Right cardiac atrium (tissue), 5 donors: ENCODE data around the gene KRTAP5-9. TPM values are rescaled to one million over a fixed set of nuclear protein-coding genes. Genes with fewer than 3 reads are reported as not detected.

ENCODE experiments used
- ATAC-seq, 2 donors: fragments of 200-7000 bp; cut with Tn5 transposase; one replicate each; pipeline versions ENCODE4 v1.8.0 to v1.9.1; 2020; ENCODE audit warnings: moderate library complexity in 2 of 2, mild to moderate bottlenecking in 1 of 2
- DNase-seq, 3 donors: peaks; one replicate each; pipeline ENCODE4 v3.0.0-alpha.2; 2020
- H3K27ac ChIP-seq: one replicate; pipeline ENCODE4 v1.5.1; 2013; ENCODE audit warnings: mild to moderate bottlenecking, low read length, control low read depth, moderate library complexity
- H3K27me3 ChIP-seq: one replicate; pipeline ENCODE4 v1.6.1; 2013; ENCODE audit not compliant: control insufficient read depth, insufficient read depth
- H3K4me1 ChIP-seq: one replicate; pipeline ENCODE4 v1.6.1; 2013; ENCODE audit warnings: low read length; ENCODE audit not compliant: control insufficient read depth, insufficient read depth
- H3K4me3 ChIP-seq: one replicate; pipeline ENCODE4 v1.5.1; 2013; ENCODE audit warnings: low read length, control low read depth
- H3K9me3 ChIP-seq: one replicate; pipeline ENCODE4 v1.6.1; 2013; ENCODE audit warnings: low read length; ENCODE audit not compliant: control insufficient read depth
- WGBS: extraction: QIAGEN DNeasy Blood & Tissue Kit; methylation state at CpG from one replicate; pipeline ENCODE4 v1.1.7; 2013; 5-methylcytosine and 5-hydroxymethylcytosine counted together
- intact Hi-C, 4 donors: fragments of 100-400 bp; cut with DNase I; formaldehyde crosslinking; loops; one replicate each; pipeline versions ENCODE4 v1.11.0 to v1.14.0; 2022 to 2023
- polyA plus RNA-seq: library from polyadenylated mRNA; stranded (reverse); fragments of 200-250 nt; gene quantifications from one replicate; pipeline ENCODE4 v1.2.3, GENCODE V29; 2013
- total RNA-seq, 4 donors: library from RNA; stranded (reverse); fragmentation: NEBNext Ultra II Directional; extraction: Animal tissue kit (Norgen Biotek cat#: 25700); gene quantifications; one replicate each; pipeline ENCODE4 v1.2.1, GENCODE V29; 2021
- donor health status: healthy with polysubstance abuse.
- donor health status: DM: no; HTN: yes; CAD: no.
- donor health status: DM: no; HTN: no; CAD: no.
- donor health status: DM: no; HTN: yes; CAD: no; lungs with severe emphysema.
- donor health status: DM: yes; HTN: yes; CAD: no.

KRTAP5-9 gene
- total and polyA plus RNA-seq, 5 donors, result not detected

GRCh38 chr11:71544525-71545214 is 3.5 kb upstream of the KRTAP5-9 start:
- no peaks in the 10 kb centered on the region for H3K4me1 ChIP-seq
- H3K4me3 ChIP-seq, result no peak overlapping the region
- no peak overlapping the region for H3K27ac ChIP-seq
- DNase-seq (no peak), ATAC-seq (no peak)
- H3K27me3 ChIP-seq, result no peaks in the 10 kb centered on the region
- intact Hi-C loops, result no loop called here
- H3K9me3 ChIP-seq, result no peaks in the 10 kb centered on the region
- 83% methylated on average over 6 of the region's 6 CpGs for WGBS

DNA sequence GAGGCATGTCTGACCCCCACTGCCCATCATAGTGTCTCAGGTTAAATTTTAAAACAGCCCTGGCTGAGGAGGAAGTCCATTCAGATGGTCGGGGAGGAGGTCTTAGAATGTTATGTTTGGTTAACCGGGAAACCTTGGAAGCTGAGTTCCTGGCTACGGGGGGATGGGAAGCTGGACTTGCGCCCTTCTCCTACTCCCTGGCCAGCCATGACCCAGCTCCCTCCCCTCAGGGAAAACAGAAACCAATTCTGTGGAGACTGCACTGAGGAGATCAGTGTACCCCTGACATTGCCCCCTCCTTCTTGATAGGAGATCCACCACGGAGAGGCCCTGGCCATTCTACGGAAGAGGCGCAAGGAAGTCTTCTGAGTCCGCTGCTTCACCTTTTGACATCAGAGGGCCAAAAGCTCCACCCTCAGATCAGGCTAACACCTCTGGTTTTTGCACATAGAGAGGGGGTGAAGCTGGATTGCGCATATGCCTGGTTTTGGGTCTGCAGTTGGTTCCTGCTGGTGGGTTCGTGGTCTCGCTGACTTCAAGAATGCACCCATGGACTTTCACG is 2.7 kb upstream of the KRTAP5-9 start:
- H3K27ac ChIP-seq, result no peak overlapping the region
- H3K4me3 ChIP-seq, result no peak overlapping the region
- no peaks in the 10 kb centered on the region for H3K4me1 ChIP-seq
- no peaks in the 10 kb centered on the region for H3K27me3 ChIP-seq
- ATAC-seq (no peak), DNase-seq (no peak)
- intact Hi-C loops, result no loop called here
- 84% methylated on average over 12 of the region's 12 CpGs for WGBS
- no peaks in the 10 kb centered on the region for H3K9me3 ChIP-seq

GRCh38 chr11:71548716-71549151 is 514 bp downstream of the KRTAP5-9 start:
- no peak for DNase-seq
- Histone ChIP-seq H3K27ac (no peak overlapping the region), H3K4me3 (no peak overlapping the region), H3K9me3 (no peaks in the 10 kb centered on the region), H3K27me3 (no peaks in the 10 kb centered on the region), H3K4me1 (no peaks in the 10 kb centered on the region)
- WGBS, result 38% methylated on average over 5 of the region's 5 CpGs
- no peak for ATAC-seq
- intact Hi-C loops, result no loop called here

GRCh38 chr11:71551711-71552110 is 3.5 kb downstream of the KRTAP5-9 start:
- no peak overlapping the region for H3K4me3 ChIP-seq
- intact Hi-C loops, result no loop called here
- H3K4me1 ChIP-seq, result no peaks in the 10 kb centered on the region
- no peak overlapping the region for H3K27ac ChIP-seq
- DNase-seq (no peak), ATAC-seq (no peak)
- WGBS, result 92% methylated on average over 1 of the region's 1 CpG
- H3K27me3 ChIP-seq, result no peaks in the 10 kb centered on the region
- H3K9me3 ChIP-seq, result no peaks in the 10 kb centered on the region

DNA sequence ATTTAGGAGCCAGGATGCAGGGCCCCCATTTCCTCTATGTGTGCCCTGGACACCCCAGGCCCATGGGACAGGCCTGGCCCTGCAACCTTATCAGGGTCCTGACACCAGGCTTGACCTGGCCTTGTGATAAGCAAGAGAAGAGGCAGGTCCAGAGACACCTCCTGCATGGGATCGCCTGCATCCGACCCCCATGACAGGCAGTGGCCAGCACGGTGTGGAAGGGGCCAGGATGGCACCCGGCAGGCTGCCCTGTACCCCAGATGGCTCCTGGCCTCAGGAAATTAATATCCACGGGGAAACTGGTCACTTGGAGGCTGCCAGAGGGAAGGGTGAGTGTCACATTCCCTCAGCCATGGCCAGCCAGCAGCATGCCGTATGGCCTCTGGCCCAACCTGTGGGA is 6.8 kb downstream of the KRTAP5-9 start:
- DNase-seq (no peak), ATAC-seq (no peak)
- no peaks in the 10 kb centered on the region for H3K4me1 ChIP-seq
- no peak overlapping the region for H3K27ac ChIP-seq
- WGBS, result 80% methylated on average over 6 of the region's 6 CpGs
- H3K27me3 ChIP-seq, result no peaks in the 10 kb centered on the region
- H3K9me3 ChIP-seq, result no peaks in the 10 kb centered on the region
- no peak overlapping the region for H3K4me3 ChIP-seq
- intact Hi-C loops, result no loop called here

GRCh38 chr11:71555508-71555907 is 7.3 kb downstream of the KRTAP5-9 start:
- ATAC-seq, result no peak
- intact Hi-C loops, result no loop called here
- H3K4me3 ChIP-seq, result no peak overlapping the region
- no peak for DNase-seq
- 94% methylated on average over 11 of the region's 11 CpGs for WGBS
- H3K27ac ChIP-seq, result no peak overlapping the region
- no peaks in the 10 kb centered on the region for H3K27me3 ChIP-seq
- H3K9me3 ChIP-seq, result no peaks in the 10 kb centered on the region
- no peaks in the 10 kb centered on the region for H3K4me1 ChIP-seq

DNA sequence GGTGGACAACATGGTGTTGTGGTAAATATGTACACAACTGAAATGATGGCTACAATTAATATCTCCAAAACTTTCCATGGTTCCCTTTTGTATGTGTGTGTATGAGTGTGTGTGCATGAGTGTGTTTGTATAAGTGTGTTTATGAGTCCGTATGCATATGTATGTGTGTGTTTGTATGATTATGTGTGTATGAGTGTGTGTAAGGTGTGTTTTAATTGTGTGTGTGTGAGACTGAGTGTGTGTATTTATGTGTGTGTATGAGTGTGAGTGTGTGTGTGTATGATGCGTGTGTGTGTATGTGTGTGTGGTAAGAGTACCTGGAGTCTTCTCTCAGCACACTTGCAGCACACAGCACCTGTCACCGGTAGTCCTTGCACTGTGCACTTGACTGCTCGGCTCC is 7.8 kb downstream of the KRTAP5-9 start:
- intact Hi-C loops, result no loop called here
- DNase-seq (no peak), ATAC-seq (no peak)
- Histone ChIP-seq H3K9me3 (no peaks in the 10 kb centered on the region), H3K27ac (no peak overlapping the region), H3K27me3 (no peaks in the 10 kb centered on the region), H3K4me1 (no peaks in the 10 kb centered on the region), H3K4me3 (no peak overlapping the region)
- WGBS, result 80% methylated on average over 4 of the region's 4 CpGs

GRCh38 chr11:71557257-71557656 is 9.0 kb downstream of the KRTAP5-9 start:
- Histone ChIP-seq H3K27me3 (no peaks in the 10 kb centered on the region), H3K27ac (no peak overlapping the region), H3K4me1 (no peaks in the 10 kb centered on the region), H3K9me3 (no peaks in the 10 kb centered on the region), H3K4me3 (no peak overlapping the region)
- DNase-seq (no peak), ATAC-seq (no peak)
- intact Hi-C loops, result no loop called here

GRCh38 chr11:71558996-71559395 is 10.8 kb downstream of the KRTAP5-9 start:
- ATAC-seq (no peak), DNase-seq (no peak)
- Histone ChIP-seq H3K4me3 (no peak overlapping the region), H3K27me3 (no peaks in the 10 kb centered on the region), H3K27ac (no peak overlapping the region), H3K4me1 (no peaks in the 10 kb centered on the region), H3K9me3 (no peaks in the 10 kb centered on the region)
- WGBS, result 84% methylated on average over 1 of the region's 1 CpG
- intact Hi-C loops, result no loop called here

DNA sequence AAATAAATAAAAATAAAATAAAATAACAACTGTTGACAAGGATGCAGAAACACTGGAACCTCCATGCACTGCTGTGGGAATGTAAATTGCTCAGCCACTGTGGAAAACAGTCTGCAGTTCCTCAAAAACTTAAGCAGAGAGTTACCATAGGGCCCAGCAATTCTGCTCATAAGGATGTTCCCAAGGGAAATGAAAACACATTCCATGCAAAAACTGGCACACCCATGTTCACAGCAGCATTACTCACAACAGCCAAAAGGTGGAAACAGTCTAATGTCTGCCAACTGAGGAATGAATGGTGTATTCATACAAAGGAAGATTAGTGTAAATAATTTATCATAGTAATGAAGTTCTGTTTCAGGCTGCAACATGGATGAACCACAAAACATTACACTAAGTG is 13.9 kb downstream of the KRTAP5-9 start:
- intact Hi-C loops, result no loop called here
- Histone ChIP-seq H3K27ac (no peak overlapping the region), H3K27me3 (no peaks in the 10 kb centered on the region), H3K4me1 (no peaks in the 10 kb centered on the region), H3K9me3 (no peaks in the 10 kb centered on the region), H3K4me3 (no peak overlapping the region)
- no peak for ATAC-seq
- no peak for DNase-seq

GRCh38 chr11:71563406-71563805 is 15.2 kb downstream of the KRTAP5-9 start:
- no peak overlapping the region for H3K4me3 ChIP-seq
- WGBS, result 16% methylated on average over 8 of the region's 8 CpGs
- H3K27ac ChIP-seq, result no peak overlapping the region
- ATAC-seq (no peak), DNase-seq (no peak)
- intact Hi-C loops, result no loop called here
- H3K27me3 ChIP-seq, result no peaks in the 10 kb centered on the region
- H3K4me1 ChIP-seq, result no peaks in the 10 kb centered on the region
- H3K9me3 ChIP-seq, result no peaks in the 10 kb centered on the region

- H3K4me3 ChIP-seq, result no peak overlapping the region
- ATAC-seq (no peak), DNase-seq (no peak)
- WGBS, result 76% methylated on average over 4 of the region's 4 CpGs
- intact Hi-C loops, result no loop called here
- no peak overlapping the region for H3K27ac ChIP-seq
- no peaks in the 10 kb centered on the region for H3K27me3 ChIP-seq
- H3K4me1 ChIP-seq, result peaks cover 2% of the 10 kb centered on the region
- no peaks in the 10 kb centered on the region for H3K9me3 ChIP-seq
These were observed 16.2 kb downstream of the KRTAP5-9 start for GRCh38 chr11:71564430-71564829.
